Breast epithelium (tissue), 3 donors: ENCODE data around the gene WEE1.

Source experiments
- POLR2A ChIP-seq: fragments of 450-650 bp; IDR thresholded peaks from one replicate; pipeline ENCODE4 v1.6.1; 2016; ENCODE audit warnings: antibody characterized with exemption, mild to moderate bottlenecking, moderate library complexity
- TF ChIP-seq, protein P1 (sequence below), 3 donors: fragments of 450-650 bp; IDR thresholded peaks; one replicate each; pipeline ENCODE4 v1.5.1; 2016 to 2017; ENCODE audit warnings: antibody characterized with exemption in 3 of 3, mild to moderate bottlenecking in 3 of 3, moderate library complexity in 3 of 3

DNA sequence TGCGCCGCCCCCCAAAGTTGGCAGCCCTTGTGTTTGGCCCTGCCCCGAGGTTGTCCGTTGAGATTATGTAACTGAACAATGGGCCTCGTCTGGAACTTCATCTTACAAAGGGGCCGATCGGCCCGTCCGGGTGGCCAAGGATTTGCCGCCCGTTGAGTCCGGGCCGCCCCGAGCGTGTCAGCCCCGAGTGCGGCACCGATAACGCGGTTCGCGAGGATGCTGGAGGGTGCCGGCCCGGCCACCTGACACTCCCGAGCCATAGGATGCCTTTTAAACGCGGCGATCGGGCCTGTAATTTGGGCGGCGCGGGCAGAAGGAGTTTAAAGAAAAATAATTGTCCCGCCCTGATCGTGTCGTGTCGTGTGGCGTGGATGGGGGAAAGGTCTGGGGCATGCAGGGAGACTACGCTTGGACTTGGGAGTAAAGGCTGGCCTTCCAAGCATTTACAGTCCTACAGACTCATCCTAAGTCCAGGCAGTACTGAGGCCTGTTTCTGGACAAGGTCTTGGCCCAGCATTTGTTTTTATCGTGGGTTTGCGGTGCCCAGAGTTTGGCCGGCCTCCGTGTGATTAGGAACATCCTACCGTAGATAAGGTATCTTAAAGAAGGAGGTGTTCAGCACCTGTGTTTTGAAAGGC, 1.3 kb downstream of the WEE1 start:
- TF ChIP-seq, protein P1, sequence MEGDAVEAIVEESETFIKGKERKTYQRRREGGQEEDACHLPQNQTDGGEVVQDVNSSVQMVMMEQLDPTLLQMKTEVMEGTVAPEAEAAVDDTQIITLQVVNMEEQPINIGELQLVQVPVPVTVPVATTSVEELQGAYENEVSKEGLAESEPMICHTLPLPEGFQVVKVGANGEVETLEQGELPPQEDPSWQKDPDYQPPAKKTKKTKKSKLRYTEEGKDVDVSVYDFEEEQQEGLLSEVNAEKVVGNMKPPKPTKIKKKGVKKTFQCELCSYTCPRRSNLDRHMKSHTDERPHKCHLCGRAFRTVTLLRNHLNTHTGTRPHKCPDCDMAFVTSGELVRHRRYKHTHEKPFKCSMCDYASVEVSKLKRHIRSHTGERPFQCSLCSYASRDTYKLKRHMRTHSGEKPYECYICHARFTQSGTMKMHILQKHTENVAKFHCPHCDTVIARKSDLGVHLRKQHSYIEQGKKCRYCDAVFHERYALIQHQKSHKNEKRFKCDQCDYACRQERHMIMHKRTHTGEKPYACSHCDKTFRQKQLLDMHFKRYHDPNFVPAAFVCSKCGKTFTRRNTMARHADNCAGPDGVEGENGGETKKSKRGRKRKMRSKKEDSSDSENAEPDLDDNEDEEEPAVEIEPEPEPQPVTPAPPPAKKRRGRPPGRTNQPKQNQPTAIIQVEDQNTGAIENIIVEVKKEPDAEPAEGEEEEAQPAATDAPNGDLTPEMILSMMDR (IDR thresholded peaks at IDR 0.05): no peak
- TF ChIP-seq POLR2A: no peak
